GM23338 (cell line): Measurements from ENCODE around the gene SH3D19.

Experiments
- CREB1 ChIP-seq: fragments of 250-450 bp; sonication (Bioruptor Pico); IDR thresholded peaks from 2 replicates; pipeline ENCODE4 v1.5.0; 2020; ENCODE audit warnings: low read depth, mild to moderate bottlenecking, moderate library complexity
- CTCF ChIP-seq, 2 experiments: fragments of 200-600 bp in 1 of 2; sonication (generic) in 1 of 2; conservative IDR thresholded peaks; 2 replicates each; pipeline versions ENCODE4 v1.5.1 to v1.6.1; 2016 to 2017; ENCODE audit warnings: antibody characterized with exemption in 2 of 2, low read depth in 2 of 2, mild to moderate bottlenecking in 2 of 2, moderate library complexity in 1 of 2
- ETS1 ChIP-seq: IDR thresholded peaks from 2 replicates; pipeline ENCODE4 v1.6.1; 2016; ENCODE audit warnings: antibody characterized with exemption
- EZH2 ChIP-seq: fragments of 200-600 bp; sonication (generic); IDR thresholded peaks from one replicate; pipeline ENCODE4 v1.8.0; 2017; ENCODE audit warnings: antibody characterized with exemption, mild to moderate bottlenecking, low read depth; ENCODE audit not compliant: unreplicated experiment
- EZH2phosphoT487 ChIP-seq: fragments of 200-600 bp; sonication (generic); IDR thresholded peaks from one replicate; pipeline ENCODE4 v1.8.1; 2018; ENCODE audit warnings: antibody characterized with exemption; ENCODE audit not compliant: unreplicated experiment
- JUNB ChIP-seq: IDR thresholded peaks from one replicate; pipeline ENCODE4 v1.6.1; 2016; ENCODE audit warnings: antibody characterized with exemption; ENCODE audit not compliant: unreplicated experiment
- NANOG ChIP-seq: IDR thresholded peaks from 2 replicates; pipeline ENCODE4 v1.6.1; 2016; ENCODE audit warnings: antibody characterized with exemption, borderline replicate concordance
- POLR2AphosphoS5 ChIP-seq: IDR thresholded peaks from 2 replicates; pipeline ENCODE4 v1.6.1; 2016; ENCODE audit warnings: antibody characterized with exemption, low read depth
- REST ChIP-seq: IDR thresholded peaks from one replicate; pipeline ENCODE4 v1.6.1; 2018; ENCODE audit warnings: antibody characterized with exemption; ENCODE audit not compliant: unreplicated experiment
- STAT1 ChIP-seq: IDR thresholded peaks from one replicate; pipeline ENCODE4 v1.6.1; 2016; ENCODE audit warnings: antibody characterized with exemption; ENCODE audit not compliant: unreplicated experiment
- ZNF114 ChIP-seq: fragments of 250-450 bp; sonication (Bioruptor Pico); IDR thresholded peaks from 2 replicates; pipeline ENCODE4 v1.5.0; 2020; ENCODE audit warnings: mild to moderate bottlenecking, moderate library complexity
- ZNF331 ChIP-seq: fragments of 250-450 bp; sonication (Bioruptor Pico); IDR thresholded peaks from 2 replicates; pipeline ENCODE4 v1.5.0; 2020; ENCODE audit warnings: low read depth, mild to moderate bottlenecking, moderate library complexity

- TF ChIP-seq CTCF (conservative IDR thresholded peaks at IDR 0.05; ENCODE audit: low read depth in 2 of 2) (no peak), EZH2 (no peak), REST (no peak), EZH2phosphoT487 (no peak), POLR2AphosphoS5 (no peak), ZNF114 (no peak), NANOG (no peak), STAT1 (no peak), ZNF331 (CRISPR knock-in tag) (no peak), CREB1 (CRISPR knock-in tag) (no peak), ETS1 (no peak), JUNB (no peak)
These were observed 160.0 kb downstream of the SH3D19 start for GRCh38 chr4:151165205-151166000.
